Karpas-422 (cell line): ENCODE data around the gene FNBP1. TPM values are rescaled to one million over a fixed set of nuclear protein-coding genes. Genes with fewer than 3 reads are reported as not detected.

Source experiments
- DNase-seq: peaks from one replicate; pipeline ENCODE4 v3.0.0-alpha.2; 2015
- H2AFZ ChIP-seq: fragments of 200-600 bp; sonication (generic); 2 replicates; pipeline ENCODE4 v1.6.1; 2014; ENCODE audit warnings: antibody characterized with exemption, low read length, mixed read lengths
- H3K27ac ChIP-seq: fragments of 200-600 bp; sonication (generic); 2 replicates; pipeline ENCODE4 v1.5.1; 2014; ENCODE audit warnings: mild to moderate bottlenecking, low read length, moderate library complexity
- H3K27me3 ChIP-seq: fragments of 200-600 bp; sonication (generic); 2 replicates; pipeline ENCODE4 v1.6.1; 2014; ENCODE audit warnings: low read length, mixed read lengths
- H3K36me3 ChIP-seq: fragments of 200-600 bp; sonication (generic); 2 replicates; pipeline ENCODE4 v1.6.1; 2014; ENCODE audit warnings: low read length, mixed read lengths; ENCODE audit not compliant: insufficient read depth
- H3K4me1 ChIP-seq: fragments of 200-600 bp; sonication (generic); 2 replicates; pipeline ENCODE4 v1.6.1; 2014; ENCODE audit warnings: mild to moderate bottlenecking, low read length, mixed read lengths
- H3K4me2 ChIP-seq: fragments of 200-600 bp; sonication (generic); 2 replicates; pipeline ENCODE4 v1.6.1; 2014; ENCODE audit warnings: low read length, low read depth, mild to moderate bottlenecking; ENCODE audit not compliant: poor library complexity, severe bottlenecking
- H3K4me3 ChIP-seq: fragments of 200-600 bp; sonication (generic); 2 replicates; pipeline ENCODE4 v1.5.1; 2014; ENCODE audit warnings: mild to moderate bottlenecking, antibody characterized with exemption, low read length, mixed read lengths
- H3K79me2 ChIP-seq: fragments of 200-600 bp; sonication (generic); 2 replicates; pipeline ENCODE4 v1.6.1; 2014; ENCODE audit warnings: mild to moderate bottlenecking, low read length, mixed read lengths
- H3K9ac ChIP-seq: fragments of 200-600 bp; sonication (generic); 2 replicates; pipeline ENCODE4 v1.6.0; 2014; ENCODE audit warnings: low read length
- H3K9me2 ChIP-seq: fragments of 200-600 bp; sonication (generic), shearing (Covaris generic); replicated peaks from 2 replicates; pipeline ENCODE4 v1.6.0; 2014; ENCODE audit warnings: mild to moderate bottlenecking, low read length, moderate library complexity; ENCODE audit not compliant: insufficient read depth
- H3K9me3 ChIP-seq: fragments of 300-700, 200-600 bp; sonication (generic); 2 replicates; pipeline ENCODE4 v1.6.1; 2014; ENCODE audit warnings: low read length, mixed read lengths
- H4K20me1 ChIP-seq: fragments of 200-600 bp; sonication (generic); 2 replicates; pipeline ENCODE4 v1.6.1; 2014; ENCODE audit warnings: mild to moderate bottlenecking, antibody characterized with exemption, low read length, low read depth; ENCODE audit not compliant: insufficient read depth
- total RNA-seq: library from RNA; depleted of rRNA; stranded (reverse); fragments of >200 nt; shearing (Covaris generic); gene quantifications from 2 replicates; pipeline ENCODE4 v1.2.3, GENCODE V29; 2014; ENCODE audit warnings: low replicate concordance

Gene FNBP1
- total RNA-seq, 1 experiment from 2014 or later: 205 TPM

GRCh38 chr9:129933185-129934040, 109.6 kb downstream of the FNBP1 start:
- Histone ChIP-seq H3K4me1 (peaks cover 17% of the 10 kb centered on the region), H2AFZ (no peak overlapping the region), H3K9ac (no peak overlapping the region), H3K4me3 (no peak overlapping the region), H3K4me2 (no peak overlapping the region), H3K36me3 (peaks cover 11% of the 10 kb centered on the region; the same call in 1 of the 2 replicates), H3K9me3 (no peaks in the 10 kb centered on the region), H3K79me2 (peaks cover 61% of the 10 kb centered on the region), H3K9me2 (no peaks in the 10 kb centered on the region), H3K27ac (no peak overlapping the region), H3K27me3 (no peaks in the 10 kb centered on the region), H4K20me1 (no peaks in the 10 kb centered on the region)
- DNase-seq: no peak

GRCh38 chr9:129932303-129933151, 110.5 kb downstream of the FNBP1 start:
- H3K9ac ChIP-seq: no peak overlapping the region
- H3K9me3 ChIP-seq: no peaks in the 10 kb centered on the region
- H3K4me1 ChIP-seq: peaks cover 17% of the 10 kb centered on the region
- H2AFZ ChIP-seq: no peak overlapping the region
- no peak for DNase-seq
- peaks cover 55% of the 10 kb centered on the region for H3K79me2 ChIP-seq
- no peaks in the 10 kb centered on the region for H4K20me1 ChIP-seq
- no peak overlapping the region for H3K4me3 ChIP-seq
- no peaks in the 10 kb centered on the region for H3K9me2 ChIP-seq
- peaks cover 14% of the 10 kb centered on the region; the same call in 1 of the 2 replicates for H3K36me3 ChIP-seq
- no peak overlapping the region for H3K27ac ChIP-seq
- H3K27me3 ChIP-seq: no peaks in the 10 kb centered on the region
- H3K4me2 ChIP-seq: no peak overlapping the region

GRCh38 chr9:129930743-129931142, 112.2 kb downstream of the FNBP1 start:
- no peak overlapping the region for H3K27ac ChIP-seq
- no peaks in the 10 kb centered on the region for H4K20me1 ChIP-seq
- H3K4me3 ChIP-seq: no peak overlapping the region
- H3K9me3 ChIP-seq: no peaks in the 10 kb centered on the region
- H3K4me1 ChIP-seq: peaks cover 15% of the 10 kb centered on the region
- DNase-seq: no peak
- H3K79me2 ChIP-seq: peaks cover 50% of the 10 kb centered on the region
- H3K27me3 ChIP-seq: no peaks in the 10 kb centered on the region
- H3K36me3 ChIP-seq: peaks cover 24% of the 10 kb centered on the region
- no peak overlapping the region for H2AFZ ChIP-seq
- H3K9ac ChIP-seq: no peak overlapping the region
- no peaks in the 10 kb centered on the region for H3K9me2 ChIP-seq
- no peak overlapping the region for H3K4me2 ChIP-seq

GRCh38 chr9:129929496-129930125, 113.4 kb downstream of the FNBP1 start:
- H3K4me3 ChIP-seq: no peak overlapping the region
- H3K27ac ChIP-seq: no peak overlapping the region
- no peak overlapping the region for H3K4me2 ChIP-seq
- no peaks in the 10 kb centered on the region for H4K20me1 ChIP-seq
- H3K4me1 ChIP-seq: peaks cover 6% of the 10 kb centered on the region; the same call in 1 of the 2 replicates
- peaks cover 28% of the 10 kb centered on the region for H3K36me3 ChIP-seq
- H3K9ac ChIP-seq: no peak overlapping the region
- no peak for DNase-seq
- H3K79me2 ChIP-seq: peaks cover 40% of the 10 kb centered on the region
- H2AFZ ChIP-seq: no peak overlapping the region
- no peaks in the 10 kb centered on the region for H3K9me3 ChIP-seq
- H3K9me2 ChIP-seq: no peaks in the 10 kb centered on the region
- no peaks in the 10 kb centered on the region for H3K27me3 ChIP-seq

GRCh38 chr9:129923589-129923988, 119.4 kb downstream of the FNBP1 start:
- H3K9me2 ChIP-seq: no peaks in the 10 kb centered on the region
- no peak overlapping the region for H2AFZ ChIP-seq
- no peak overlapping the region for H3K4me3 ChIP-seq
- no peak for DNase-seq
- peaks cover 60% of the 10 kb centered on the region for H3K36me3 ChIP-seq
- no peak overlapping the region for H3K4me2 ChIP-seq
- H3K27me3 ChIP-seq: no peaks in the 10 kb centered on the region
- no peak overlapping the region for H3K9ac ChIP-seq
- no peaks in the 10 kb centered on the region for H3K4me1 ChIP-seq
- peaks cover 38% of the 10 kb centered on the region for H3K79me2 ChIP-seq
- no peaks in the 10 kb centered on the region for H3K9me3 ChIP-seq
- no peaks in the 10 kb centered on the region for H4K20me1 ChIP-seq
- H3K27ac ChIP-seq: no peak overlapping the region

- no peak overlapping the region for H3K4me2 ChIP-seq
- no peak overlapping the region for H3K9ac ChIP-seq
- H3K36me3 ChIP-seq: peaks cover 49% of the 10 kb centered on the region
- H4K20me1 ChIP-seq: no peaks in the 10 kb centered on the region
- no peaks in the 10 kb centered on the region for H3K27me3 ChIP-seq
- no peak overlapping the region for H2AFZ ChIP-seq
- no peaks in the 10 kb centered on the region for H3K9me2 ChIP-seq
- no peak for DNase-seq
- H3K9me3 ChIP-seq: no peaks in the 10 kb centered on the region
- no peaks in the 10 kb centered on the region for H3K4me1 ChIP-seq
- peaks cover 45% of the 10 kb centered on the region for H3K79me2 ChIP-seq
- H3K4me3 ChIP-seq: no peak overlapping the region
- no peak overlapping the region for H3K27ac ChIP-seq
Measured at GRCh38 chr9:129921905-129922304, 121.1 kb downstream of the FNBP1 start.

- H3K27me3 ChIP-seq: no peaks in the 10 kb centered on the region
- H3K4me2 ChIP-seq: no peak overlapping the region
- no peak overlapping the region for H2AFZ ChIP-seq
- H3K36me3 ChIP-seq: peaks cover 48% of the 10 kb centered on the region
- no peaks in the 10 kb centered on the region for H3K9me3 ChIP-seq
- H3K4me3 ChIP-seq: no peak overlapping the region
- no peaks in the 10 kb centered on the region for H3K4me1 ChIP-seq
- H3K9ac ChIP-seq: no peak overlapping the region
- no peak for DNase-seq
- H3K9me2 ChIP-seq: no peaks in the 10 kb centered on the region
- no peaks in the 10 kb centered on the region for H4K20me1 ChIP-seq
- no peak overlapping the region for H3K27ac ChIP-seq
- peaks cover 51% of the 10 kb centered on the region for H3K79me2 ChIP-seq
Measured at GRCh38 chr9:129919841-129920240, 123.1 kb downstream of the FNBP1 start.

- no peak for DNase-seq
- no peak overlapping the region for H3K4me2 ChIP-seq
- H3K27ac ChIP-seq: no peak overlapping the region
Measured at GRCh38 chr9:129919277-129919676, 123.7 kb downstream of the FNBP1 start.

More at GRCh38 chr9:129919277-129919676, 123.7 kb downstream of the FNBP1 start:
- Histone ChIP-seq H3K79me2 (peaks cover 48% of the 10 kb centered on the region), H3K9me2 (no peaks in the 10 kb centered on the region), H3K4me1 (no peaks in the 10 kb centered on the region), H3K9me3 (no peaks in the 10 kb centered on the region), H2AFZ (no peak overlapping the region), H4K20me1 (no peaks in the 10 kb centered on the region), H3K27me3 (no peaks in the 10 kb centered on the region), H3K9ac (no peak overlapping the region), H3K36me3 (peaks cover 42% of the 10 kb centered on the region; the same call in 1 of the 2 replicates), H3K4me3 (no peak overlapping the region)
